Naive thymus-derived CD8-positive, alpha-beta T cell (primary cell): Measurements from ENCODE around the gene FAM124A. TPM values are rescaled to one million over a fixed set of nuclear protein-coding genes. Genes with fewer than 3 reads are reported as not detected.

Experiments
- ATAC-seq, 2 donors: fragments of 150-1000 bp; cut with Tn5 transposase in 1 of 2; sonication (Bioruptor Pico), chemical (Tn5 transposase) in 1 of 2; 1 replicate in 1 of 2; 2 replicates in 1 of 2; pipeline ENCODE4 v1.10.0; 2021; ENCODE audit warnings: mild to moderate bottlenecking in 2 of 2, moderate library complexity in 2 of 2
- POLR2A ChIA-PET: fragments of 350-600 bp; sonication (Branson Sonifier 250); formaldehyde crosslinking; loops from one replicate; lab custom pipeline; 2021; ENCODE audit warnings: antibody characterized with exemption; lab: Charles Lee
- DNase-seq, 10 donors: peaks; one replicate each; pipeline versions ENCODE4 v3.0.0 to v3.0.0-alpha.2; 2020 to 2022
- H3K27ac Mint-ChIP-seq, 10 donors: one replicate each; pipeline ENCODE4 v1.8.0; 2020 to 2022; ENCODE audit warnings: mild to moderate bottlenecking in 10 of 10, mixed read lengths in 10 of 10, moderate library complexity in 4 of 10, inconsistent platforms in 1 of 10
- H3K27me3 Mint-ChIP-seq, 5 donors: one replicate each; pipeline ENCODE4 v1.8.0; 2021 to 2022; ENCODE audit warnings: mixed read lengths in 5 of 5
- H3K36me3 Mint-ChIP-seq, 3 donors: one replicate each; pipeline ENCODE4 v1.8.0; 2020 to 2022; ENCODE audit warnings: mixed read lengths in 3 of 3, mild to moderate bottlenecking in 2 of 3, inconsistent platforms in 1 of 3
- H3K4me1 Mint-ChIP-seq, 4 donors: one replicate each; pipeline ENCODE4 v1.8.0; 2021 to 2022; ENCODE audit warnings: mixed read lengths in 4 of 4
- H3K4me3 Mint-ChIP-seq, 10 donors: one replicate each; pipeline ENCODE4 v1.8.0; 2020 to 2022; ENCODE audit warnings: mild to moderate bottlenecking in 10 of 10, mixed read lengths in 10 of 10, moderate library complexity in 6 of 10, inconsistent platforms in 1 of 10
- H3K9me3 Mint-ChIP-seq, 9 donors: one replicate each; pipeline ENCODE4 v1.8.0; 2020 to 2022; ENCODE audit warnings: mixed read lengths in 9 of 9, mild to moderate bottlenecking in 3 of 9, inconsistent platforms in 1 of 9, moderate library complexity in 1 of 9
- polyA plus RNA-seq, 3 donors: library from polyadenylated mRNA; unstranded; fragments of 300-500 nt; fragmentation: Illumina TruSeq; gene quantifications; one replicate each; pipeline ENCODE4 v1.2.3, GENCODE V29; 2021
- total RNA-seq, 8 experiments: library from RNA in 2 of 8; stranded (reverse) in 2 of 8; gene quantifications; one replicate each; pipeline ENCODE4 v1.2.3 and lab custom pipeline; 2021 to 2026

The FAM124A gene
- total and polyA plus RNA-seq, 5 experiments from 2014 or later, result 0.07 TPM; not detected in 4

DNA sequence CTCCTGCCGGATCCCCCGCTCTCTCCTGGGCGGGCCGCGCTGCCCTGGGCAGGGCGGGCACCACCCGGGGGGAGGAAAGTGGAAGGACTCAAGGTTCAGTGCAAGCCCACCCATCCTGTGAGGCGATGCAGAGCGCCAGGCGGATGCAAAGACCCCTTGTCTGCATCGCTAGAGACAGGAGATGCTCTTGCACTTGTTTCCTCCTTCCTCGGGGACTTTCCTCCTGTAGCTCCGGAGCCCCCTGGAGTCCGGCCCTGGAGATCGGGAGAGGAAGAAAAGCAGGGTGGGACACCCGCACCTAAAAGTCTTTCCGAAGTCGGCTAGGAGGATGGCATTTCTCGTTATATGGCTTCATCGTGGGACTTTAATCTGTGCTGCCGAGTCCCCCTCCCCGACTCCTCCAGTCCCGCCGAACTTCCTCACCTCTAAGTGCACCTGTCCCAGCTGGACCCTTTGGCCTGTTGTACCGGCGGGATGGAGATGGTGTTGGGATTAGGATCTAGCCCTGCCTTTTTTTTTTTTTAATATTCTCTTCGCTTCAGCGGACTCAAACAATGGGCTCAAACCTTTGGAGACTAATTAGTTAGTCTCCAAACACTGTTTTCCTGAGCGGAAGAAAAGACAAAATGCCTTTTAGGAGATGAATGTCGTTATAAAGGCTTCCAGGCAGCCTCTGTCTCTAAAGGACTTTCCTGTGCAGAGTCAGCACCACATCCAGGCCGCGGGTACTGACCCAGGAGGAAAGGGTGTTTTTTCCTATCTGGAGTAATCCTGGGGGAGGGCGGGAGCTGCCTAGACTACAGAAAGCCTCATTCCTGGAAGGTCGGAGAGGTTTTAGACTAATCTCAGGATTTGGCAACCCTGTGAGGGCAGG is 725 bp downstream of the FAM124A start:
- Mint-ChIP-seq H3K27me3 (peaks cover 17 to 63% (median 49%) of the 10 kb centered on the region in 5 donors), H3K36me3 (no peaks in the 10 kb centered on the region), H3K9me3 (no peaks in the 10 kb centered on the region), H3K4me1 (peaks cover 0 to 6% (median 1%) of the 10 kb centered on the region in 4 donors), H3K27ac (no peak overlapping the region), H3K4me3 (peak overlapping the region; percentile 46 to 75 (median 66))
- POLR2A ChIA-PET, result no interaction called here
- ATAC-seq (peak; percentile 26 to 33), DNase-seq (peak in 3 of 10 donors; percentile 0 to 14 (median 1))

DNA sequence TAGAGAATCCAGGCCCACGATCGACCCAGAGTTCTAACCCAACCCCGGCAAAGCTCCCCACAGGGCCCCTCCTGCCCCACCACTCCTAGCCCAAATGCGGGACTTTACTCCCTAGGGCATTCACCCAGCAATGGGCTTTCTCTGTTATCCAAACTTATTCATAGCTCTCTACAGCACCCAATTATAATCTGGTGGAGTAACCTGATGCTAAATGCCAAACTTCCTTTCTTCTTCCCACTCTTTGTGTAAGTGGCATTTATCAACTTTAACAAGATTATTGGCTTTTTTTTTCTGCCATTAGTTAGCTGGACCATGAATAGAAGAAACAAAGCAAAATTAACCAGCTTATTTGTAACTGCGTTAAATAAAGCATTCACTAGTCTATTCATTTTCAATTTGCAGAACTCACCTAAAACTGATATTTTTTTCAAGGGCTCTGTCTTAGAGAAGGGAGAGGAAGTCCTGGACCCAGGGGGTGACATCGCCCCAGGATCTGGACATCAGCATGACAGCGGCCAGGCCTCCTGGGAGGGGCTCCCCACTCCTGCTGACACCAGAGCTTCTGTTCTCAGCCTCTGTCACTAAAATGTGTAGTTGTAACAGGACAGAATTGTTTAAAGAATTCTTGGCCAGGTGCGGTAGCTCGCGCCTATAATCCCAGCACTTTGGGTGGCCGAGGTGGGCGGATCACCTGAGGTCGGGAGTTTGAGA is 1.5 kb downstream of the FAM124A start:
- Mint-ChIP-seq H3K4me3 (peak overlapping the region in 7 of 10 donors; percentile 16 to 64 (median 49)), H3K4me1 (peaks cover 0 to 6% (median 1%) of the 10 kb centered on the region in 4 donors), H3K9me3 (no peaks in the 10 kb centered on the region), H3K27ac (no peak overlapping the region), H3K36me3 (no peaks in the 10 kb centered on the region), H3K27me3 (peaks cover 17 to 67% (median 50%) of the 10 kb centered on the region in 5 donors)
- POLR2A ChIA-PET, result interaction anchor here (0.7 kb wide), 1 partner anchor 8 kb away, joined by 3 read pairs; no protein-coding TSS in a partner anchor
- DNase-seq (no peak), ATAC-seq (no peak)

DNA sequence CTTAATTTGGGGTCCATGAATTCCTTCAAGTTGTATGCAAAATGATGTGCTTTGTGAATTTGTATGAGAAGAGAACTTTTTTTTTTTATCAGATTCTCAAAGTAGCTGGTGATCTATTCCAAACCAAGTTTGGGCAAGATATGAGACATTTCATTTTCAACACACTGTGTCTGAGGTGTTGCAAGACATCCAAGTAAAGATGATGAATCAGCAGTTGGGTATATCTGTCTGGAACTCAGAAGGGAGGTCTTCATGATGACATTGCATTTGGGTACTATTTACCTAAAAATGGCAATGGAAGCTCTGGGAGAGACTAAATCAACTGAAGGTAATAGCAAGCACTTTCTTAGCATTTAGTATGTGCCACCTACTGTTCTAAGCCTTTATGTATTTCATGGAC is 2.8 kb downstream of the FAM124A start:
- H3K36me3 Mint-ChIP-seq, result no peaks in the 10 kb centered on the region
- DNase-seq, result no peak
- POLR2A ChIA-PET, result no interaction called here
- peaks cover 23 to 68% (median 48%) of the 10 kb centered on the region in 5 donors for H3K27me3 Mint-ChIP-seq
- H3K27ac Mint-ChIP-seq, result no peak overlapping the region
- no peaks in the 10 kb centered on the region for H3K9me3 Mint-ChIP-seq
- no peak for ATAC-seq
- peaks cover 0 to 6% (median 1%) of the 10 kb centered on the region in 4 donors for H3K4me1 Mint-ChIP-seq
- H3K4me3 Mint-ChIP-seq, result peak overlapping the region in 2 of 10 donors; percentile 54 to 71

DNA sequence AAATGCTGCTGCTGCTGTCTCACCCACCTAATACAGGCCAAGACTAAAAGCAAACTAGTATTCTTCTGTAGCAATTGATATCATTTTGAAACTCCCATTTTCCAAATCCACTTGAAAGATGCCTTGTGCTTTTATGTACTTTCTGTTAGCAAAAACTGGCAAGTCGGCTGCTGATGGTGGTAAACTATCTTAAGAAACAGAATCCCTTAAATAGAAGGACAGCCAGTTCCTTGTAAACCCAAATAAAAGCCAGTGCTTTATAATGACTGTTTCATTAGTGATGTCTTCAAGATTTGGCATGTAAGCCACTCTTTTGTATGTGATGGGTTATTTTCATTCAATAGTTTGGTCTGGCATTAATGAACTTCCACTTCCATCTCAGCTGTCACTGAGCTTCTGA is 5.2 kb downstream of the FAM124A start:
- no peak overlapping the region for H3K27ac Mint-ChIP-seq
- H3K36me3 Mint-ChIP-seq, result no peaks in the 10 kb centered on the region
- POLR2A ChIA-PET, result no interaction called here
- peaks cover 0 to 6% (median 0%) of the 10 kb centered on the region in 4 donors for H3K4me1 Mint-ChIP-seq
- H3K4me3 Mint-ChIP-seq, result no peak overlapping the region
- ATAC-seq (no peak), DNase-seq (no peak)
- no peaks in the 10 kb centered on the region for H3K9me3 Mint-ChIP-seq
- H3K27me3 Mint-ChIP-seq, result peaks cover 26 to 79% (median 48%) of the 10 kb centered on the region in 5 donors

DNA sequence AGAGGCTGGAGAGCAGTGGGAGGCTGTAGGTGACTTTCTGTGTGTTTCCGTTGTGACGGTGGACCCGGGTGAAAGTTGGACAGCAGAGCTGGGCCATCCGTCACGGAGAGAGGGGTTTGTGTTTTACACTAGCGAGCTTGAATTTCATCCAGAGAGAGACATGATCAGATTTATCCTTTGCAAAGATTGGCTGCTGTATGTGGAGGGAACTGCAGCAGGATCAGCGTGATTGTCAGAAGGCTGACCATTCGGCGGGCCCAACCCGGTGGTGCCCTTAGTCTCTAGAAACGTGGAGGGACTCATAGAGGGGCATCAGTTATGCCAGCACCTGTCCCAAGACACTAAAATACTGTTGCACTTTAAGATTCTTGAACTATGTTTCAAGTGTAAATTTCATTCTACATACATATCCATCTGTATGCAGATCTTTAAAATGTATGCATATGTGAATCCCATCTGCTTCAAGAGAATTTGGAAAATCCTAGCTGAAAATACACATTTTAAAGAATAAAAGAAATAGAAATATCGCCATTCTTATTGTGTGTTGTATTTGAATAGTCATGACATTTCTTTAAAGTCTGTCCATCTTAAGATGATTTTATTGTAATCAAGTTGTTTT is 7.0 kb downstream of the FAM124A start:
- Mint-ChIP-seq H3K27me3 (peaks cover 27 to 67% (median 39%) of the 10 kb centered on the region in 5 donors), H3K4me1 (peaks cover 0 to 3% (median 0%) of the 10 kb centered on the region in 4 donors), H3K36me3 (no peaks in the 10 kb centered on the region), H3K4me3 (no peak overlapping the region), H3K27ac (no peak overlapping the region), H3K9me3 (peaks cover 0 to 3% (median 0%) of the 10 kb centered on the region in 9 donors)
- POLR2A ChIA-PET, result interaction anchor here (0.6 kb wide), 1 partner anchor 935 kb away, joined by 3 read pairs; no protein-coding TSS in a partner anchor
- no peak for ATAC-seq
- no peak for DNase-seq

DNA sequence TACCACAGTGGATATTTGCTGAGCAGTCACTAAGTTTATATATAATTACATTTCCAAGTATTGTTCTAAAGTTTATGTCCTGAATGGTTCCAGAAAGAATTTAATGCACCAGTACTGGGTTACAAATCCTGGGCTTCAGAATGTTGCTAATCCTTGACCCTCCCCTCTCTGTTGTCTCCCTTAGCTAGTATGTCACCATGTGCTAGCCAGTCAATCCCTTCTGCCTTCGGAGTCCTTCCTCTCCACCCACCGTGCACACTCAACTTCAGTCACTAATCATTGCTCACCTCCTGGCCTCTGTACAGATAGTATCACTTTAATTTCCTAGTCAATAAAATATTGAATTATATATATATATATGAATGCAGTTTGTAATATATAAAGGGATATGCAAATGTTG is 7.5 kb downstream of the FAM124A start:
- H3K4me3 Mint-ChIP-seq, result no peak overlapping the region
- POLR2A ChIA-PET, result no interaction called here
- no peak for ATAC-seq
- H3K9me3 Mint-ChIP-seq, result peaks cover 0 to 3% (median 0%) of the 10 kb centered on the region in 9 donors
- peaks cover 26 to 67% (median 40%) of the 10 kb centered on the region in 5 donors for H3K27me3 Mint-ChIP-seq
- no peak for DNase-seq
- peaks cover 0 to 3% (median 0%) of the 10 kb centered on the region in 4 donors for H3K4me1 Mint-ChIP-seq
- H3K36me3 Mint-ChIP-seq, result no peaks in the 10 kb centered on the region
- H3K27ac Mint-ChIP-seq, result no peak overlapping the region

DNA sequence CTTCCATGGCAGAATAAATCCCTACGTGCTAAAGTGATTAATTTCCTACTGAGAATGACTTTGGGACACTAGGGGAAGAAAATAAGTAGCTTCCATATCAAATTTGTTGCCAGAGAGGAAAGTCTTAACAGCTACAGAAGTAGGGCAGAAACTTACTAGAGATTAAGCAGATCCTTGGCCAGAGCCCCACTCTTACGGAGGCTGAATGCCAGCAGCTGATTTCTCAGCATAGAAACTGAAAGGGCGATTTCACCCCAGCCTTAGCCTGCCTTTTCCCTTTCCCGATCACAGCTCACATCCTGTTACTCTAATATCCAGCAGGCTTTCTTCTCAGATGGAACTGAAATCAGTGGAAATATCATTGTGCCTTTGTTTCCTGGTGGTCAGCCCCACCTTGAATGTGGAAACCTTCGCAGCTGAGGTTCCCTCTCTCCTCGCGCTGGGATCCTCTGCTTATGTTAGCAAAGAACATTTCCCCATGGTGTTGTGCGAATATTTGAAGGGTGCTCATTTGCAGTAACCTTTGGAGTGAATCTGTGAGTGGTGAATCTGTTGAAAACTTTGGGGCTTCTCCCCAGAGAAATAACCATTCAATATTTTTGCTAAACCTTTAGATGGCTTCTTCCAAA is 8.4 kb downstream of the FAM124A start:
- no peak for ATAC-seq
- peaks cover 0 to 3% (median 0%) of the 10 kb centered on the region in 4 donors for H3K4me1 Mint-ChIP-seq

DNA sequence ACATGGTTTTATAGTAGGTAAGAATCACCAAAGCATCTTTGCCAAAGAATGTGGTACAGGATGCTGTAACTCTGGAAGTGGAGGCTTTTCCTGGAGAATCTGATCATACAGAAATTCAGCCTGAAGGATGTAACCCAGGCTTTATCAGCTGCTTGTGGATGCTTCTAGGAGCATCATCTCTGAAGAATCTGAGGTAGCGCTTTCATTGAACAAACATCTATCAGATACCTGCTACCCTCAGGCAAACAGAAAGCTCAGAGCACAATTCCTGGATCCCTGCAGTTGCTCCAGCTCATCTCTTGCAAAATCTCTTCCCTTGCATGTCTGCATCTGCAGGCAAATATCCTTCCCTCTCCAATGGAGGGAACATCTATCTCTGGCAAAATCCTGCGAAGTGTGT is 9.3 kb downstream of the FAM124A start:
- POLR2A ChIA-PET, result interaction anchor here (1.0 kb wide), 1 partner anchor 8 kb away, joined by 3 read pairs; no protein-coding TSS in a partner anchor

More for the DNA sequence above, 8.4 kb downstream of the FAM124A start:
- no peak overlapping the region for H3K4me3 Mint-ChIP-seq
- no peak for DNase-seq
- peaks cover 0 to 3% (median 0%) of the 10 kb centered on the region in 9 donors for H3K9me3 Mint-ChIP-seq
- POLR2A ChIA-PET, result no interaction called here
- H3K36me3 Mint-ChIP-seq, result no peaks in the 10 kb centered on the region
- peaks cover 22 to 64% (median 36%) of the 10 kb centered on the region in 5 donors for H3K27me3 Mint-ChIP-seq
- H3K27ac Mint-ChIP-seq, result no peak overlapping the region

DNA sequence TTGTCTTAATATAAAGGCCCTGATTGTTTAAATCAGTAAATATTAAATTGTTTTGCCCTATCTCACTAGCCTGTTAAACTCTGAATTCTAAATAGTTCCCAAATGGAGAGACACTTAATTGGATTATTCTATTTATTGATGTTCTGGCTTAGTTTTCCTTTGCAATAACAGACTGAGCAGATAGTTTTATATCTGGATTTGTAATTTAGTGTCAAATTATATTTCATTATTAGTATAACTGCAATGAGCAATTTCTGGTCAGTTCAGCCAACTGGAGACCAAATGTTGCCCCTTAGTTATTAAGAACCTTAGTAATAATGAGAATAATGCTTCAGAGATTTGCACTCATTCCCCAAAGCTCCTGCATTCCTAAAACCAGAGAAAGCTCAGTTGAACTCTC is 10.1 kb downstream of the FAM124A start:
- Mint-ChIP-seq H3K4me1 (peaks cover 0 to 3% (median 0%) of the 10 kb centered on the region in 4 donors), H3K9me3 (peaks cover 0 to 3% (median 0%) of the 10 kb centered on the region in 9 donors), H3K27ac (peak overlapping the region in 1 of 10 donors; percentile 51), H3K4me3 (no peak overlapping the region), H3K27me3 (peaks cover 20 to 59% (median 29%) of the 10 kb centered on the region in 5 donors), H3K36me3 (no peaks in the 10 kb centered on the region)
- DNase-seq, result no peak
- ATAC-seq, result no peak
- POLR2A ChIA-PET, result interaction anchor here (1.0 kb wide), 1 partner anchor 9 kb away, joined by 3 read pairs; no protein-coding TSS in a partner anchor

More for the DNA sequence above, 9.3 kb downstream of the FAM124A start:
- ATAC-seq (no peak), DNase-seq (no peak)
- Mint-ChIP-seq H3K27me3 (peaks cover 20 to 63% (median 32%) of the 10 kb centered on the region in 5 donors), H3K4me3 (no peak overlapping the region), H3K36me3 (no peaks in the 10 kb centered on the region), H3K27ac (no peak overlapping the region), H3K4me1 (peaks cover 0 to 3% (median 0%) of the 10 kb centered on the region in 4 donors), H3K9me3 (peaks cover 0 to 3% (median 0%) of the 10 kb centered on the region in 9 donors)

DNA sequence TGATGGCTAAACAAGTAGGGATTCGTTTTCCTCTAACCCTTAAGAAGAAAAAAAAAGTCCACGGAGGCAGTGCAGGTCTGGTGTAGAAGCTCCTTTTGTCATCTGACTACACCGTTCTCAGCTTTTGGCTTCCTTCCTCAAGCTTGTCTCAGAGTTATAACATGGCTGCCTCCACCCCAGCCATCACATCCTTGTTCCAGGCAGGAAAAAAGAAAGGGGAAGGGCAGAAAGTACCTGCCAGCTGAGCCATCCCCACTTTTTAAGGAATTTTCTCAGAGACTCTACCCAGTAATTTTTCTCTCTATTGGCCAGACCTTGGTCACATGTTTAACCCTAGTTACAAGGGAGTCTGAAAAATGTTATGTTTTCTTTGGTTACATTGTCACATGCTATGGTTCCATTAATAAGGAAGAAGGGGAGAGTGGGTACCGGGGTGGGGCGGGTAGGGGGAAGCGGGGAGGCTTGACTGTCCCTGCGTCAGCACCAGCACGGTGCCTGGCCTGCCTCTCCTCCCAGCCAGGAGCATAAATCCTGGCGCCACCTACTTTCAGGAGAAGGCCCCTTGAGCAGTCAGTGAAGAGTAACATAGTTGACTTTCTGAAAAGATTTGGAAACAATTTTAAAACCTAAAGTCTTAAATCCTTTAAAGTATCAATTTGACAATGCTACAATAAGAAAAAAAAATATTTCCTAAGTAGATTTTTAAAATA is 11.1 kb downstream of the FAM124A start:
- Mint-ChIP-seq H3K4me3 (no peak overlapping the region), H3K9me3 (peaks cover 0 to 3% (median 0%) of the 10 kb centered on the region in 9 donors), H3K36me3 (no peaks in the 10 kb centered on the region), H3K27me3 (peaks cover 19 to 51% (median 25%) of the 10 kb centered on the region in 5 donors), H3K4me1 (peaks cover 0 to 3% (median 0%) of the 10 kb centered on the region in 4 donors), H3K27ac (no peak overlapping the region)
- POLR2A ChIA-PET, result no interaction called here
- ATAC-seq (no peak), DNase-seq (no peak)

DNA sequence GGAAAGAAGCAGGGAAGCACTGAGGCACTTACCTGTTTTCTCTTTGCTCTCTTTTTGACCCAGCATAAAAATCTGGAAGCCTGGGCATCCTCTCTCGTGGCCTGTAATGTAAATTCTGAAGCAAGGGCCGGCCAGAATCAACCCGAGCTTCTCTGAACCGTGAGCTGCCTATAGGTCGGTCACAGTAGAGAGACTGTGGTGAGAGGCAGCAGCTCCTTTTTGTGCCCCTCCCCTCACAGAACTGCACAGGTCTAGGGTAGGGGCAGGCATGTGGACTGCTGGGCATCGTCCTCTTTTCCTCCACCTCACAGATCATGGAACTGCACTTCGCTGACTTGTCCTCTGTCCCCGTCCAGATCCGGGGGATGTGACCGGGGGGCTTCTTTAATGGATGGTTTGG is 12.5 kb downstream of the FAM124A start:
- H3K4me3 Mint-ChIP-seq, result no peak overlapping the region
- DNase-seq, result no peak
- peaks cover 0 to 3% (median 0%) of the 10 kb centered on the region in 4 donors for H3K4me1 Mint-ChIP-seq
- no peak overlapping the region for H3K27ac Mint-ChIP-seq
- no peaks in the 10 kb centered on the region for H3K36me3 Mint-ChIP-seq
- peaks cover 15 to 41% (median 23%) of the 10 kb centered on the region in 5 donors for H3K27me3 Mint-ChIP-seq
- ATAC-seq, result no peak
- POLR2A ChIA-PET, result no interaction called here
- peaks cover 0 to 3% (median 0%) of the 10 kb centered on the region in 9 donors for H3K9me3 Mint-ChIP-seq
